H7 (cell line): ENCODE data around the gene GATA3. TPM values are rescaled to one million over a fixed set of nuclear protein-coding genes. Genes with fewer than 3 reads are reported as not detected.

Source experiments
- DNase-seq: peaks from one replicate; pipeline ENCODE4 v3.0.0; 2012
- H3K27me3 ChIP-seq: 2 replicates; pipeline ENCODE4 v1.6.0; 2011; ENCODE audit warnings: mild to moderate bottlenecking, low read length; ENCODE audit not compliant: control insufficient read depth, insufficient read depth
- H3K36me3 ChIP-seq: replicated peaks from 2 replicates; pipeline ENCODE4 v1.5.1; 2011; ENCODE audit warnings: low read length; ENCODE audit not compliant: control insufficient read depth, insufficient read depth
- H3K4me3 ChIP-seq: 2 replicates; pipeline ENCODE4 v1.5.1; 2011; ENCODE audit warnings: low read depth, mild to moderate bottlenecking, control low read depth, low read length, moderate library complexity; ENCODE audit not compliant: insufficient read depth
- total RNA-seq: library from RNA; depleted of rRNA; stranded (reverse); fragments of >200 nt; shearing (Covaris generic); gene quantifications from 2 replicates; pipeline ENCODE4 v1.2.3, GENCODE V29; 2014

Gene GATA3
- total RNA-seq, 1 experiment from 2014 or later, result 1.1 TPM

DNA sequence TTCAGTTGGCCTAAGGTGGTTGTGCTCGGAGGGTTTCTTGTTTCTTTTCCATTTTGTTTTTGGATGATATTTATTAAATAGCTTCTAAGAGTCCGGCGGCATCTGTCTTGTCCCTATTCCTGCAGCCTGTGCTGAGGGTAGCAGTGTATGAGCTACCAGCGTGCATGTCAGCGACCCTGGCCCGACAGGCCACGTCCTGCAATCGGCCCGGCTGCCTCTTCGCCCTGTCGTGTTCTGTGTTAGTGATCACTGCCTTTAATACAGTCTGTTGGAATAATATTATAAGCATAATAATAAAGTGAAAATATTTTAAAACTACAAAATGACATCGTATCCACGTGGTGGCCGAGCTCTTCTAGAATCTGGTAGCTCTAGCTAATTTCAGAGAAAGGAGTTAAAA lies 20.4 kb downstream of the GATA3 start:
- no peak overlapping the region for H3K4me3 ChIP-seq
- H3K36me3 ChIP-seq, result no peaks in the 10 kb centered on the region
- peak; percentile 46 for DNase-seq
- no peaks in the 10 kb centered on the region for H3K27me3 ChIP-seq

DNA sequence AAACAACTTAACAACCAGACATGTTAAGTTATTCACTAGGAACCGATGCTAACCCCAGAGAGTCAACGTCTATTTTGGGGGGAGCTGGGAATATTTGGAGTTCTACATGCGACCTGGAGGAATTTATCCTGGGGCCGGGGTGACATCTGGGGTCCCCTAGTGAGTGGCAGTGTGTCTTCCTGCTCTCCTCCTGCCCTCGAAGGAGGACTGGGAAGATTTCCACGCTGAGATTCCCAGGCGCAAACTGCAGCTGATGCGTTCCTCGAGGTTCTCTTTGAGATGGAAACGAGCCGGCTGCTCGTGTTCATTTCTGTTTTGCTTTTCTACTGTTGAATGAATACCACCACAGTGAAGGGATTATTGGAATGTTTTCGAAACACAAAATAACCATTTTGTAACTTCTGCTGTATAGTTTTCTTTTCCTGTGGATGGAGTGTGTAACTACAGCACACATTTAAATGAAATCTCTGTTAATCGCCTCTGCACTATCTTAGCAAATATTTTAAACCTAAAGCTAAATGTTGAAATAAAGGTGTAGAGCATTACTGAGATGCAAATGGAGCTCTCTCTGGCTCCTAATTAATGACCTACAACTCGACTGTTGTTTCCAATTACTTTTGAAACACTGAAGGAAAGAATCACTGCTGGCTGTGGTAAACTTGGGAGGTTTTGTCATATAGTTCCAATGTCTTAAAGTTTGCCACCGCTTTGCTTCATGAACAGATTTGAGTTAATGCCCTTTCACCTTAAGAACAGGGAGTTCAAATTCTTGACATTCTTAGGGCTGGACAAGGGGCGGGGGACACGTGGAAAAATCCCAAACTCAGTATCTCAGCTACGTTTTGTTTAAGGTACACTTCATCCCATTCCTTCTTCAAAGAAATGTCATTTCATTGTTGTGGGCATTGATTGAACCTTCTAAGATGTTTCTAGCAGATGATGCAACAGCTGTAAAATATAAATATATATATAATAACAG lies 21.1 kb downstream of the GATA3 start:
- no peaks in the 10 kb centered on the region for H3K36me3 ChIP-seq
- no peaks in the 10 kb centered on the region for H3K27me3 ChIP-seq
- peak; percentile 48 for DNase-seq
- H3K4me3 ChIP-seq, result no peak overlapping the region

DNA sequence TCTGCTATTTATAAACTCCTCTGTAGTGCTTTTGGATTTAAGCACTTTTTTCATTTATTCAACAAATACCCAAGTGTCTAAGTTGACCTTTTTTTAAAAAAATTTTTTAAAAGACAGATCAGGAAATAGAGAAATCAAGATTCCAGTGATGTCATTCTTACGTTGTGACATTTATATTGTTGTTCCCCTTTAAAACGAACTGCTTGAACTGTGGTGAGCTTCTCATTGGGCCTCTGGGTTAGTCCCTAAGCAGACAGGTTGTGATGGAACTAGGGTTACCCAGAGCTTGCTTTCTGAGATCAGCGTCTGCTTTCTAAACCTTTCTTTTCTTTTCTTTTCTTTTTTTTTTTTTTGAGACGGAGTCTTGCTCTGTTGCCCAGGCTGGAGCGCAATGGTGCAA lies 22.4 kb downstream of the GATA3 start:
- no peak for DNase-seq
- no peaks in the 10 kb centered on the region for H3K36me3 ChIP-seq
- no peak overlapping the region for H3K4me3 ChIP-seq
- H3K27me3 ChIP-seq, result no peaks in the 10 kb centered on the region

DNA sequence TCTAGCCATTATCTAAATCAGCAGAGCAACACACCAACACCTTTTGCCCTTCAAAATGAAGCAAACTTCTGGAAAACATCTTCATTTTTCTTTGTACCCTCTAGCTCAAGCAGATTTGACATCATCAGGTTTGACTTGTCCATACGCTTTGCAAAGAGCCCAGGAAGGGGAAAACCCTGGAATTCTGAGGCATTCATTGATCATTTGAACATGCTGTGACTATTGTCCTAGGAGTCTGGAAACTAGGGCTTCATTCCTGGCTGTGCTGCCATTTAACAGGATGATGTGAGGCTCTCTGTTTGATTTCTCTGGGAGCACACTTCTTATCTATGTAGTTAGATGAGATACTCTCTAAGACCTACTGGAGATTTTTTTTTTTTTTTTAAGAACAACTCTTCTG lies 23.5 kb downstream of the GATA3 start:
- H3K27me3 ChIP-seq, result no peaks in the 10 kb centered on the region
- no peak overlapping the region for H3K4me3 ChIP-seq
- peak; percentile 57 for DNase-seq
- H3K36me3 ChIP-seq, result no peaks in the 10 kb centered on the region

DNA sequence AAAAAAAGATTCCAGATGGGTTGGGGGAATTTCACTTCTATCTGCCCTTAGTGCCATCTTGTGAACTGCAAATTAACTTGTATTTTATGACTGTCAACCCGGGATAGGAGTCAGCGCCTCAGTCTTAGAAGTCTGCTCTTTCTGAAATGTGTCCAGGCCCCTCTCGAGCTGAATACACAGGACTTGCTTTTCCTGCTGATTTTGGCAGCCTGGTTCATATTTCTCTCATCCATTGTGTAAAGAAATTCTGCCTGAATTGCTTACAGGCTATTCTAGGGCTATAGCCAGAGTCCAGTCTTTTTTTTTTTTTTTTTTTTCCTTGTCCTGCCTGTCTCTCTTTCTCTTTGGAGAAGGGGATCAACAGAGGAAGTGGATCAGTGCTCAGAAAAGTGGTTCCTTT lies 24.6 kb downstream of the GATA3 start:
- no peak overlapping the region for H3K4me3 ChIP-seq
- DNase-seq, result no peak
- no peaks in the 10 kb centered on the region for H3K27me3 ChIP-seq
- H3K36me3 ChIP-seq, result no peaks in the 10 kb centered on the region

DNA sequence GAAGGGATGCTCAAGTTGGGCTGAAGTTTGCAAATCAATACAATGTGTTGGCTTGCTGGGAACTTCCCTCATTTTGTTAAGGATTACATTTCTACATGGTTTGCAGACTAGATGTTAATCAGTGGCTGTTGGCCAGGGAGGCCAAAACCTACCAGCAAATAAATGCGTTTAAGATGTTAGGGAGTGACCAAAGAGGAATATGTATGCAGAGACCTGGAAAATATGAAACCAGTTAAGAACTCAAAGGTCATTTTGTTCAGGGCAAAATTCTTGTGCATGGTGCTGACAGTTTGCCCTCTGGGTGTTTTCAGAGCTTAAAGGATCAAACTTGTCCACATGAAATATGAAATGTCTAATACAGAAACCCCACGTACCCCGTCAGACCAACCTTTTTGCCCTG lies 30.3 kb downstream of the GATA3 start:
- DNase-seq, result no peak
- H3K27me3 ChIP-seq, result no peaks in the 10 kb centered on the region
- no peak overlapping the region for H3K4me3 ChIP-seq
- H3K36me3 ChIP-seq, result no peaks in the 10 kb centered on the region

DNA sequence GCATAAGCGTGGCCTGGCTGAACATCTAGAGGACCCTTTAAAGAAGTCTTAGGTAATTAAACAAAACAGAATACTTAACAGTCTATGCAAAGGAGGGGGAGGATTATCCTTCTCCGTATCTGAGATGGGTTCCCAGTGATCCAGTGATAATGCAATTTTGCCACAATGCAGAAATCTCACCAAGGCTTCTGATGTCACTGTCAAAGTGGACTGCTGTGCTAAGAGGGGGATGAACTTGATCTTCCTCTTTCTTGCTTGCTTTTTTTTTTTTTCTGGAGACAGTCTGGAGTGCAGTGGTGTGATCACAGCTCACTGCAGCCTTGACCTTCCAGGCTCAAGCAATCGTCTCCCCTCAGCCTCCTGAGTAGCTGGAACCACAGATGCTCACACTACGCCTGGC lies 30.8 kb downstream of the GATA3 start:
- no peak for DNase-seq
- Histone ChIP-seq H3K36me3 (no peaks in the 10 kb centered on the region), H3K4me3 (no peak overlapping the region), H3K27me3 (no peaks in the 10 kb centered on the region)

DNA sequence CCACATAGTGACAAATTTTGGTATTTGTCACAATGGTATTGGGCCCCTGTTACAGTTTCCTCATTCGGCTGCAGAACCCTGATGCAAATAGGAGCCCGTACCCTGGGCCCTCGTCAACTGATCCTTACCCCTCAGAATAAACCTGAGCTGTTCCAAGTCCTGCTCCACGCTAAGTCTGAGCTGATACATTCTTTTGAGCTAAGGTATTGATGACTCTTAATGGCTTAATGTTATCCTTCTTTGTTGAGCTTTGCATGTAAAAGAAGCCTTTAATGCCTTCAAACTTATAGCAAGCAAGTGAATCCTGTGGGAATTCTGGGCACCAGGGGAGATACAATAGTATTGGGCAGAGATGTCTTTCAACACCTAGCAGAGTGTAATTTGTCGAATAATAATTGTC lies 31.8 kb downstream of the GATA3 start:
- no peaks in the 10 kb centered on the region for H3K36me3 ChIP-seq
- no peak for DNase-seq
- H3K27me3 ChIP-seq, result no peaks in the 10 kb centered on the region
- H3K4me3 ChIP-seq, result no peak overlapping the region

DNA sequence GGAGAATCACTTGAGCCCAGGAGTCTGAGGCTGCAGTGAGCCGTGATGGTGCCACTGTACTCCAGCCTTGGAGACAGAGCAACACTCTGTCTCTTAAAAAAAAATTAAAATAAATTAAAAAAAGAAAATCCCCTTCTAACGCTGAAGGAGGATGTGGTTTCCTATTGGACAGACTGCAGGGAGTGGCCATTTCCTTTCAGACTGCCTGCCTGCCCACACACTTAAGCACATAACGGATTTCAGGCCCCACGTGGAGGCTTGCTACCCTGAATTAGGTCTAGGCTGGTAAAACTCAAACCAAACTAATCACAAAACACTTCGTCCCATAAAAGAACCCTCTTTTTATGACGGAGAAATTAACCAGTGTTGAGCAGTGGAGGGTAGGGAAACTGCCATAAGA lies 34.0 kb downstream of the GATA3 start:
- H3K27me3 ChIP-seq, result no peaks in the 10 kb centered on the region
- H3K36me3 ChIP-seq, result no peaks in the 10 kb centered on the region
- H3K4me3 ChIP-seq, result no peak overlapping the region
- no peak for DNase-seq

DNA sequence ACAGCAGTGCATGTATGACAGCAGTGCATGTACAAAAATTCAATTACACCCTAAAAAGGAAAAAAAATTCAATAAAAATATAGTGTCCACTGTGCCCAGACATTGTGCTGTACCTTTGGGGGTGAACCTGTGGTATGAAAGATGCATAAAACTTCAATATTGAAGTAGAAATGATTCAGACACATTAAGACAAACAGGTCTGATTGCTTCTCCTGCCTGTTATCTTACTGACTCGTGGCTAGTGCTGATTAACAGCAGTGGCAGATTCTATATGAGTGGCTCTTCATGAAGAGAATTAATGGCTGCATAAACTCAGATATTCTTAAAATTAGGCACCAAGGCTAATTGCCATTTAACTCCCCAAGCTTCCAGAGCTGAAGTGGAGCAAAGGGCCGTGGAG lies 37.9 kb downstream of the GATA3 start:
- Histone ChIP-seq H3K36me3 (no peaks in the 10 kb centered on the region), H3K4me3 (no peak overlapping the region)
- DNase-seq, result no peak

DNA sequence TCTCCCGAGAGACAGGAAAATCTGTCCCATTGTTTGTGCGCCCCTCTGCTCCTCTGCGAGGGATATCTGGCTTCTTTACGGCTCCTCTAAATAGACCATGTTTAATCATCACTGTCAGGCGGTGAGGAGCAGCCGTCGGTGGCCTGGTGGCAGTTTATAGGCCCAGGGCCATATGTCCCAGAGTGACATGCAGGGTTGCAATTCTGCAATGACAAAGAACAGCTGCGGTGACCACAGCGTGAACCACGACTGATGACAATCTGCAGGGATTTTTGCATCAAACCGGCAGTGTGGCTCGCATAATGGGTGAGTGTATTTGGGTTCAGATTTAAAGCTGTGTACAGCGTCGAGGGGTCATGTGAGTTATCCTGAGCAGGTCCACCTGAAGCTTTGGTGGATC lies 41.5 kb downstream of the GATA3 start:
- no peak overlapping the region for H3K4me3 ChIP-seq
- H3K27me3 ChIP-seq, result no peaks in the 10 kb centered on the region
- DNase-seq, result no peak
- H3K36me3 ChIP-seq, result no peaks in the 10 kb centered on the region

More for the DNA sequence above, 37.9 kb downstream of the GATA3 start:
- H3K27me3 ChIP-seq, result no peaks in the 10 kb centered on the region

DNA sequence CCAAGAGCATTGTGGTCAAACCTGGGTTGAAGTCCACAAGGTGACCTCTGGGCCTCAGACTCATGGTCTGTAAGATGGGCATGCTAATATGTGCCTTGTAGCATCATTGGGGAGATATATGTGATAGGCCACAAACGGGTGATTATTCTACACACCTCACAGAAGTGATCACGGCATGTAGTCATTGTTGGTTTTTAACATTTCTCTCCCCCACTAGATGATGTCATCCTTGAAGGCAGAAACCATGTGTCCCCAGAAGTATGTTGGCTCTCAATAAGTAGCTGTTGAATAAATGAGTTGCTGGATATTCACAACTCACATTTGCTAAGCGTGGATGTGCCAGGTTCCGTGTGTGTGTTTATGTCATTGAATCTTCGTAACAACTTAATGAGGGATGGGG lies 42.4 kb downstream of the GATA3 start:
- H3K27me3 ChIP-seq, result no peaks in the 10 kb centered on the region
- H3K36me3 ChIP-seq, result no peaks in the 10 kb centered on the region
- no peak overlapping the region for H3K4me3 ChIP-seq
- no peak for DNase-seq

DNA sequence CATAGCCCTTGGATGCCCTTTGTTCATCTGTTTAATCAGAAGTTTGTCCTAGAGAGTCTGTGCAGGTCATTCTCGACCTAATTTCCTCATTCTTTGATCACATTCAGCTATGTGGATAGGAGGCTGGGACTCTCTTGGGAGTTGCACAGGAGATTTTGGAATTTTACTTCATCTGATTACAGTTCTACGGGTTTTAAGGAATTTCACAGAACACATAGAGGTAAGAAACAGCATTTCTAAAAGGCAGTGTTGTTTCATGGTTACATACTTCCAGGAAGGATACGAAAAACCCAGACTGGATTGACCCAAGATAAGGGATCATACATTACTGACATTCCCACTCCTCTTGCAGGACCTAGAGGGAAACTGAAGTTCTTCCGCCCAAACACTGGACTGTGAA lies 45.9 kb downstream of the GATA3 start:
- DNase-seq, result no peak
- H3K36me3 ChIP-seq, result no peaks in the 10 kb centered on the region
- H3K27me3 ChIP-seq, result no peaks in the 10 kb centered on the region; the same call in 1 of the 2 replicates
- no peak overlapping the region for H3K4me3 ChIP-seq

DNA sequence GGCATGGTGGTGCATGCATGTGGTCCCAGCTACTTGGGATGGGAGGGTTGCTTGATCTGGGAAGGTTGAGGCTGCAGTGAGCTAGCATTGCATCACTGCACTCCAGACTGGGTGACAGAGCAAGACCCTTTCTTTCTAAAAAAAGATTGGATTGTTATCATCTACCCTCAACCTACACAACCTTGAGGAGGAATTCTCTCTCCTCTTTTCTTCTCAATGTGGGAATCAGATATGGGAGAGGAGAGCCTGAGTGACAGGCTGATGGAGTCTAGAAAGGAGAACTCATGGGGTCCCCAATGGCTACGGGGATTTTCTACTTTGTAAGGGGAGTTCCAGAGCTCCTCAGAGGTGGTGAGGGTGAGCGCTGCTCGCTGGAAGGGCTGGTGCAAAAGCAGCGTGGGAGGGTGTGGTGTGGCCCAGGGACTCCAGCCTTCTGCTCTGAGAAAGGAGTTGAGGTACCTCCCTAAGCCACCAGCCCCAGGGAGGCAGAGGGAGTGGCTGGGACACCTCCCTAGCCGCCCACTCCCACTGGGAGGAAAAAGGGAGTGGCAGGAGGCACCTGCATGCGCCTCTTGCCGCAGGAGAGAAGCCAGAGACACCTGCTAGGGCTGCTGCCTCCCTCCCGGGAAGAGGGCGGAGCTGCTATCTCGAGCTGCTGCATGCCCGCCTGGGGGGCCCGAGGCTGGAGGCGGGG lies 48.4 kb downstream of the GATA3 start:
- H3K4me3 ChIP-seq, result no peak overlapping the region
- H3K36me3 ChIP-seq, result no peaks in the 10 kb centered on the region
- peak; percentile 78 for DNase-seq
- H3K27me3 ChIP-seq, result no peaks in the 10 kb centered on the region; the same call in 1 of the 2 replicates

DNA sequence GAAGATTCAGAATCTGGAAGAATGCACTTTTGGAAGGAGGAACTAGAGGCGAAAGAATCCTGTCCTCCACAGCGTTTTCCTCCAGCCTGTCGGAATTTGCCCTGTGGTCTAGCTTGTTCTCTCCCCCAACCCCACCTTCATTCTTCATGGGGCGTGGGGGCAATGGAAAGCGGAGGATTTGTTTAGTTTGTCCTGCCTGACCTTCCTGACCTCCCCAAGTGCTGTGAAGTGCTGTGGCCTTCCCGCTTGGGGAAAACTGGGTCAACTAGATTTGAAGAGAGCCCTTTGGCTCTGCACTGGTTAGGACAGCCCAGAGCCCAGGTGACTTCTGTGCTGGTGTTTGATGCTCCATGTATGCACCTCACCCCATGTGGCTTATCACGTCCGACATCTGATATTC lies 49.1 kb downstream of the GATA3 start:
- no peaks in the 10 kb centered on the region for H3K36me3 ChIP-seq
- H3K27me3 ChIP-seq, result no peaks in the 10 kb centered on the region; the same call in 1 of the 2 replicates
- no peak overlapping the region for H3K4me3 ChIP-seq
- DNase-seq, result no peak
